ENCODE measurements around the gene PLCB2. TPM values are rescaled to one million over a fixed set of nuclear protein-coding genes. Genes with fewer than 3 reads are reported as not detected.

The PLCB2 gene
- total RNA-seq, 1 donor from 2014 or later, result 9.8 TPM

GRCh38 chr15:40292246-40292645, 15.5 kb downstream of the PLCB2 start:
- no peak for DNase-seq (ENCODE audit: low spot score in 2 of 2, unreplicated experiment in 2 of 2)
- Mint-ChIP-seq H3K27me3 (ENCODE audit: low read depth) (peaks cover 34% of the 10 kb centered on the region), H3K4me3 (no peak overlapping the region), H3K36me3 (no peaks in the 10 kb centered on the region), H3K27ac (no peak overlapping the region), H3K4me1 (peaks cover 24% of the 10 kb centered on the region), H3K9me3 (no peaks in the 10 kb centered on the region)
- TF ChIP-seq CTCF (IDR thresholded peaks at IDR 0.05; ENCODE audit: unreplicated experiment), result no peak

GRCh38 chr15:40290918-40291574, 16.7 kb downstream of the PLCB2 start:
- Mint-ChIP-seq H3K9me3 (no peaks in the 10 kb centered on the region), H3K36me3 (no peaks in the 10 kb centered on the region), H3K4me3 (peak overlapping the region; percentile 42), H3K27me3 (ENCODE audit: low read depth) (peaks cover 34% of the 10 kb centered on the region), H3K4me1 (peaks cover 17% of the 10 kb centered on the region), H3K27ac (no peak overlapping the region)
- TF ChIP-seq CTCF (IDR thresholded peaks at IDR 0.05; ENCODE audit: unreplicated experiment), result no peak
- peak in 1 of 2 experiments; percentile 75 for DNase-seq (ENCODE audit: low spot score in 2 of 2, unreplicated experiment in 2 of 2)

- peaks cover 17% of the 10 kb centered on the region for H3K4me1 Mint-ChIP-seq
- no peak for DNase-seq (ENCODE audit: low spot score in 2 of 2, unreplicated experiment in 2 of 2)
- no peaks in the 10 kb centered on the region for H3K9me3 Mint-ChIP-seq
- H3K27ac Mint-ChIP-seq, result peak overlapping the region; percentile 54
- peaks cover 34% of the 10 kb centered on the region for H3K27me3 Mint-ChIP-seq (ENCODE audit: low read depth)
- peak overlapping the region; percentile 49 for H3K4me3 Mint-ChIP-seq
- H3K36me3 Mint-ChIP-seq, result no peaks in the 10 kb centered on the region
- no peak for TF ChIP-seq CTCF (IDR thresholded peaks at IDR 0.05; ENCODE audit: unreplicated experiment)
Measured at GRCh38 chr15:40290545-40290917, 17.2 kb downstream of the PLCB2 start.

- Mint-ChIP-seq H3K4me3 (no peak overlapping the region), H3K4me1 (peaks cover 23% of the 10 kb centered on the region), H3K36me3 (no peaks in the 10 kb centered on the region), H3K9me3 (no peaks in the 10 kb centered on the region), H3K27ac (no peak overlapping the region), H3K27me3 (ENCODE audit: low read depth) (peaks cover 40% of the 10 kb centered on the region)
- TF ChIP-seq CTCF (IDR thresholded peaks at IDR 0.05; ENCODE audit: unreplicated experiment), result no peak
- DNase-seq (ENCODE audit: low spot score in 2 of 2, unreplicated experiment in 2 of 2), result no peak
Measured at GRCh38 chr15:40289140-40289775, 18.5 kb downstream of the PLCB2 start.

- H3K27me3 Mint-ChIP-seq (ENCODE audit: low read depth), result peaks cover 45% of the 10 kb centered on the region
Measured at GRCh38 chr15:40287968-40288367, 19.8 kb downstream of the PLCB2 start.

More at GRCh38 chr15:40287968-40288367, 19.8 kb downstream of the PLCB2 start:
- no peaks in the 10 kb centered on the region for H3K9me3 Mint-ChIP-seq
- peaks cover 28% of the 10 kb centered on the region for H3K4me1 Mint-ChIP-seq
- no peak overlapping the region for H3K27ac Mint-ChIP-seq
- H3K36me3 Mint-ChIP-seq, result no peaks in the 10 kb centered on the region
- no peak for TF ChIP-seq CTCF (IDR thresholded peaks at IDR 0.05; ENCODE audit: unreplicated experiment)
- no peak for DNase-seq (ENCODE audit: low spot score in 2 of 2, unreplicated experiment in 2 of 2)
- H3K4me3 Mint-ChIP-seq, result no peak overlapping the region

Measured in mesothelial cell of epicardium (in vitro differentiated cells).